Esophagus muscularis mucosa (tissue), 4 donors: ENCODE results near the gene ADCYAP1R1.

Source experiments
- EP300 ChIP-seq: sonication (generic); formaldehyde crosslinking; IDR thresholded peaks from one replicate; pipeline ENCODE4 v1.6.1; 2017; ENCODE audit warnings: antibody characterized with exemption
- POLR2A ChIP-seq: fragments of 450-650 bp; IDR thresholded peaks from one replicate; pipeline ENCODE4 v1.6.1; 2017; ENCODE audit warnings: antibody characterized with exemption, moderate library complexity, mild to moderate bottlenecking, low read depth
- TF ChIP-seq, protein P1 (sequence below), 3 experiments: fragments of 200-600 bp in 2 of 3; fragments of 450-650 bp in 1 of 3; sonication (generic) in 2 of 3; IDR thresholded peaks; one replicate each; pipeline ENCODE4 v1.5.1; 2017 to 2019; ENCODE audit warnings: antibody characterized with exemption in 3 of 3, mild to moderate bottlenecking in 2 of 3, moderate library complexity in 1 of 3

DNA sequence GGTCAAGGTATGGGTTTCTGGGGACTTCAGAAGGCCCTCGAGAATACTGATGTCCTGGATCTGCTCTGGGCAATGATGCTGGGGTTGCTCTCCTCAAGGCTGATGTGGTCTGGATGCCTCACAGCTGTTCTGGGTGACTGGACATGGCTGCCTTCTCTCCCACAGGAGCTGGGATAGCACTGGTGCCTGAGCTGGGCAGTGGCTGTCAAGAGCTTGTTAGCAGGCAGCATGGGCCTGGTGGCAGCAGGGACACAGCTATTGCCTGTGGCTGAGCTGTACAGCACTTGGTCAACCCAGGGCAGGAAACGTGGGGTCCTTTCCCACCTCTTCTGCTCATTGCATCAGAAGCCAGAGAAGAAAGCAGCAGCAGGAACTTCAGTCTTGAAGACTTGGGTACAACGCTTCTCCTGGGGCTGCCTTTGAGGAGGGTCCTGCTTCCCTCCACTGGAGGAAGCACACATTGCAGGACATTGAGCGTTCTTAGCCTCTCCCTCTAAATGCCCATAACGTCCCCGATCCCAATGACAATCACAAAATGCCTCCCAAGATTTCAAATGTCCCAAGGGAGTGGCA lies 13.0 kb downstream of the ADCYAP1R1 start:
- TF ChIP-seq POLR2A (no peak), EP300 (no peak)
- TF ChIP-seq, protein P1, sequence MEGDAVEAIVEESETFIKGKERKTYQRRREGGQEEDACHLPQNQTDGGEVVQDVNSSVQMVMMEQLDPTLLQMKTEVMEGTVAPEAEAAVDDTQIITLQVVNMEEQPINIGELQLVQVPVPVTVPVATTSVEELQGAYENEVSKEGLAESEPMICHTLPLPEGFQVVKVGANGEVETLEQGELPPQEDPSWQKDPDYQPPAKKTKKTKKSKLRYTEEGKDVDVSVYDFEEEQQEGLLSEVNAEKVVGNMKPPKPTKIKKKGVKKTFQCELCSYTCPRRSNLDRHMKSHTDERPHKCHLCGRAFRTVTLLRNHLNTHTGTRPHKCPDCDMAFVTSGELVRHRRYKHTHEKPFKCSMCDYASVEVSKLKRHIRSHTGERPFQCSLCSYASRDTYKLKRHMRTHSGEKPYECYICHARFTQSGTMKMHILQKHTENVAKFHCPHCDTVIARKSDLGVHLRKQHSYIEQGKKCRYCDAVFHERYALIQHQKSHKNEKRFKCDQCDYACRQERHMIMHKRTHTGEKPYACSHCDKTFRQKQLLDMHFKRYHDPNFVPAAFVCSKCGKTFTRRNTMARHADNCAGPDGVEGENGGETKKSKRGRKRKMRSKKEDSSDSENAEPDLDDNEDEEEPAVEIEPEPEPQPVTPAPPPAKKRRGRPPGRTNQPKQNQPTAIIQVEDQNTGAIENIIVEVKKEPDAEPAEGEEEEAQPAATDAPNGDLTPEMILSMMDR (IDR thresholded peaks at IDR 0.05) = no peak
